Measurements from ENCODE around the gene PPP3R2. TPM values are rescaled to one million over a fixed set of nuclear protein-coding genes. Genes with fewer than 3 reads are reported as not detected.

PPP3R2 gene
- total RNA-seq, 1 donor from 2014 or later = not detected

DNA sequence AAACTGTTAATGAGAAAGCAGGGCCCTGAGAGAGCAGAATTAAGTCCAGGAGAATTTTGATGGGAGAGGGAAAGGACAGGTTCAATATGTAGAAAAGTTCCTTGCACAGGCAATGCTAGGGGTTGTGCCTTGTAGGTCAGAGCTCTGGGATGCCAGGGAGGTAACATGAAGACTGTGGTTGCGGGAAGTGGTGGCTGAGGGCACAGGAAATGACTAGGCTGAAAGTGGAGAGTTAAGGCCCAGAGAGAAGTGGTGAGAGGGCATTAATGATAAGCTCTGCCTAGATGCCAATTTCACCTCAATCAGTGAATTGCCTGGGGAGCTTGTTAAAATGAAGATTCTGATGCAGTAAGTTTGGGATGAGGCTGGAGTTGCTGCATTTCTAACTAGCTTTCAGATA, 31.5 kb upstream of the PPP3R2 start:
- no peak overlapping the region for H3K4me3 ChIP-seq
- DNase-seq = no peak
- H3K27ac ChIP-seq (replicated peaks) = no peak overlapping the region
- TF ChIP-seq, protein P1, sequence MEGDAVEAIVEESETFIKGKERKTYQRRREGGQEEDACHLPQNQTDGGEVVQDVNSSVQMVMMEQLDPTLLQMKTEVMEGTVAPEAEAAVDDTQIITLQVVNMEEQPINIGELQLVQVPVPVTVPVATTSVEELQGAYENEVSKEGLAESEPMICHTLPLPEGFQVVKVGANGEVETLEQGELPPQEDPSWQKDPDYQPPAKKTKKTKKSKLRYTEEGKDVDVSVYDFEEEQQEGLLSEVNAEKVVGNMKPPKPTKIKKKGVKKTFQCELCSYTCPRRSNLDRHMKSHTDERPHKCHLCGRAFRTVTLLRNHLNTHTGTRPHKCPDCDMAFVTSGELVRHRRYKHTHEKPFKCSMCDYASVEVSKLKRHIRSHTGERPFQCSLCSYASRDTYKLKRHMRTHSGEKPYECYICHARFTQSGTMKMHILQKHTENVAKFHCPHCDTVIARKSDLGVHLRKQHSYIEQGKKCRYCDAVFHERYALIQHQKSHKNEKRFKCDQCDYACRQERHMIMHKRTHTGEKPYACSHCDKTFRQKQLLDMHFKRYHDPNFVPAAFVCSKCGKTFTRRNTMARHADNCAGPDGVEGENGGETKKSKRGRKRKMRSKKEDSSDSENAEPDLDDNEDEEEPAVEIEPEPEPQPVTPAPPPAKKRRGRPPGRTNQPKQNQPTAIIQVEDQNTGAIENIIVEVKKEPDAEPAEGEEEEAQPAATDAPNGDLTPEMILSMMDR (IDR thresholded peaks at IDR 0.05; ENCODE audit: borderline replicate concordance) = no peak
- no peaks in the 10 kb centered on the region for H3K4me1 ChIP-seq
- no peaks in the 10 kb centered on the region for H3K27me3 ChIP-seq (ENCODE audit: low read depth)
- H3K9me3 ChIP-seq (replicated peaks) = no peaks in the 10 kb centered on the region
- H3K36me3 ChIP-seq = no peaks in the 10 kb centered on the region
- intact Hi-C loops (cut with micrococcal nuclease) = no loop called here

DNA sequence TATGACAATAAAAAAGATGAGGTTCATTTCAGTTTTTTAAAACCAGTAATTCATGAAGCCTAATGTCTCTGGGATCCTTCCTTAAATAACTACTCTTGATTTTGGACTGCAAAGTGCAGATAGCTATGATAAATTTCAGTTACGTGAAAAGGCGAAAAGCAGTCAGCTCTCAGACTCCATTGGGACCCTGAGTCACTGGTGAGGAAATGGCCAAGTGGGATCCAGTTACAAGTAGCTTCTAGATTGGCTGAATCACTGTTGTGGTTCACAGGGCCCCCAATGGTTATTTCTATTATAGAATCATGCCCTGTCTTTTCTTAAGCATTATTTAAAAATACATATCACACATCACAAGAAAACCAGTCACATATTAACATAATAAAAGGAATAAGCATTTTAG, 31.1 kb upstream of the PPP3R2 start:
- no peak for DNase-seq
- Histone ChIP-seq H3K36me3 (no peaks in the 10 kb centered on the region), H3K9me3 (replicated peaks) (no peaks in the 10 kb centered on the region), H3K4me3 (no peak overlapping the region), H3K27me3 (ENCODE audit: low read depth) (no peaks in the 10 kb centered on the region), H3K27ac (replicated peaks) (no peak overlapping the region), H3K4me1 (no peaks in the 10 kb centered on the region)
- intact Hi-C loops (cut with micrococcal nuclease) = no loop called here
- TF ChIP-seq, protein P1 (IDR thresholded peaks at IDR 0.05; ENCODE audit: borderline replicate concordance) = no peak

DNA sequence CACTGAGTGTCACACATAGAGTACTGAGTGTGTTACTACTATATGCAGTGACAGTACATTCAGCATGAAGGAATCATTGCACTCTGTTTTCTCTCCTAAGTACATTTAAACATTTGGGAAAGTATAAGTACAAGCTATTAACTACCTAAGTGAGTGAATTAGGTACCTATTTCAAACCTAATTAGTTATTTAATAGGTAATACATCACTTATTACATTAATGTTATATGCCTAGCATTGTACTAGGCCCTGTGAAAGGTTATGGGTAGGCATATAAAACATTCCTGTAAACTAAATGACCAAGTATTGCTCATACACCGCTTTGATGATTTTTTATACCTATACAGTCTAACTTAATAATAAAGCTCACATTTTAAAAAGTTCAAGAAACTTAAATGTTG, 25.7 kb upstream of the PPP3R2 start:
- Histone ChIP-seq H3K4me1 (no peaks in the 10 kb centered on the region), H3K27me3 (ENCODE audit: low read depth) (no peaks in the 10 kb centered on the region), H3K4me3 (no peak overlapping the region), H3K27ac (replicated peaks) (no peak overlapping the region), H3K9me3 (replicated peaks) (no peaks in the 10 kb centered on the region), H3K36me3 (no peaks in the 10 kb centered on the region)
- intact Hi-C loops (cut with micrococcal nuclease) = no loop called here
- TF ChIP-seq, protein P1 (IDR thresholded peaks at IDR 0.05; ENCODE audit: borderline replicate concordance) = no peak
- DNase-seq = no peak

DNA sequence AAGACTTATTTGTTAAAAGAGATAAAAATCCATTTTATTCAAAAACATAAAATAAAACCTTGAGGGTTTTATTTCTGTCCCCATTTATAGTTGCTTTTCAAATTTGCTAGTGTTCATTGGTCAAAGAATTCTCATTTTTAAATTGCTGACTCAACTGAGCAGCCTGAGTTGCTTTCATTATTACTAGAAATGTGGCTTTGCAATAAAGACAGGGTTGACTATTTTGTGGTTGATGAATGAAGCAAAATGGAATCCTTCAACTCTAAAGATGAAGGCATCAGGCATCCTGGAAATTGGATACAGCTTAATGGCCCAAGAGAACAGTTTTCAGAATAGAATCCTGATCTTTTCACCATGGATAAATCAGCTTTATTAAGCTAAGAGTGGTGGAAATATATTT, 23.9 kb upstream of the PPP3R2 start:
- H3K4me1 ChIP-seq = no peaks in the 10 kb centered on the region
- H3K9me3 ChIP-seq (replicated peaks) = no peaks in the 10 kb centered on the region

DNA sequence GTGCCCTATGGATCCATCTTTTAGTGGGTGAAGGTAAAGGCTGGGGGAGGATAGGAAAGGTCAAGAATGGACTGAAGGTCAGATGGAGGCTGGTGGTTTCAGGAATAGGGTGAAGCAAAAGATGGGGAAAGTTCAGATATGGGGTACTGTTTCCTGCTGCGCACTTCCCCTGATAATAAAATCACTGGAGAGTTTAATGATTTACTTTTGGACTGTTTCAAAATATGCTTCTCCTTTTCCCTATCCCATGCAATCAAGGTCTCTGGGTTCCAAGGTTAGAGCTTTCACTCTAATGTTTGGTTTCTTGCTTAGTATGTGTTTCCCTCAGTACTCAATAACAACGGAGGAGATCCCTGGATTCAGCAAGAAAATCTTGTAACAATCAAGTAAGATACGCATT, 10.8 kb upstream of the PPP3R2 start:
- intact Hi-C loops (cut with micrococcal nuclease) = no loop called here

More for the DNA sequence above, 23.9 kb upstream of the PPP3R2 start:
- no peaks in the 10 kb centered on the region for H3K27me3 ChIP-seq (ENCODE audit: low read depth)
- TF ChIP-seq, protein P1 (IDR thresholded peaks at IDR 0.05; ENCODE audit: borderline replicate concordance) = no peak
- no peak for DNase-seq
- H3K27ac ChIP-seq (replicated peaks) = no peak overlapping the region
- no peak overlapping the region for H3K4me3 ChIP-seq
- intact Hi-C loops (cut with micrococcal nuclease) = no loop called here
- H3K36me3 ChIP-seq = no peaks in the 10 kb centered on the region

More for the DNA sequence above, 10.8 kb upstream of the PPP3R2 start:
- DNase-seq = no peak
- Histone ChIP-seq H3K9me3 (replicated peaks) (no peaks in the 10 kb centered on the region), H3K36me3 (no peaks in the 10 kb centered on the region), H3K27me3 (ENCODE audit: low read depth) (peaks cover 48% of the 10 kb centered on the region), H3K4me1 (no peaks in the 10 kb centered on the region), H3K4me3 (no peak overlapping the region), H3K27ac (replicated peaks) (no peak overlapping the region)
- TF ChIP-seq, protein P1 (IDR thresholded peaks at IDR 0.05; ENCODE audit: borderline replicate concordance) = no peak
